HepG2 (cell line): ENCODE measurements around the gene PTH1R. TPM values are rescaled to one million over a fixed set of nuclear protein-coding genes. Genes with fewer than 3 reads are reported as not detected.

Experiments used
- ATAC-seq: fragments of 200-7000 bp; cut with Tn5 transposase; 3 replicates; pipeline ENCODE4 v1.9.1; 2020; ENCODE audit warnings: mild to moderate bottlenecking, moderate library complexity
- BruUV-seq: library from RNA; stranded (reverse); fragments of 400-500 nt; replicated peaks from 2 replicates; lab custom pipeline; 2021; lab: Mats Ljungman, UMichigan
- CTCF ChIA-PET: fragments of 300-600 bp; formaldehyde crosslinking; extraction: SDS; loops from one replicate; lab custom pipeline; 2021; ENCODE audit warnings: low total read pairs, inconsistent platforms, low intra/inter-chr PET ratio; lab: Yijun Ruan, JAX
- POLR2A ChIA-PET: fragments of 350-600 bp; sonication (Branson Sonifier 250); formaldehyde crosslinking; loops from one replicate; lab custom pipeline; 2020; ENCODE audit warnings: antibody characterized with exemption, inconsistent platforms; lab: Yijun Ruan, JAX
- DNase-seq: peaks from one replicate; pipeline ENCODE4 v3.0.0-alpha.2; 2015; ENCODE audit warnings: low spot score
- FAIRE-seq: peaks from 3 replicates; lab custom pipeline; 2011; peaks lifted over from hg19 to GRCh38; lab: Jason Lieb, UNC
- H2AFZ ChIP-seq: one replicate; pipeline ENCODE4 v1.6.1; 2011; ENCODE audit warnings: low read length, inconsistent platforms
- H3K27ac ChIP-seq: fragments of 300-600 bp; 3 replicates; pipeline ENCODE4 v1.8.0; 2011; ENCODE audit warnings: mixed run types, mild to moderate bottlenecking, mixed read lengths, low read length, inconsistent platforms; ENCODE audit not compliant: insufficient read depth; ENCODE audit errors: extremely low read length
- H3K27me3 ChIP-seq, 2 experiments: fragments of 200-600 bp in 1 of 2; 2 replicates in 1 of 2; 3 replicates in 1 of 2; pipeline versions ENCODE4 v1.6.0 to v1.8.0; 2011; ENCODE audit warnings: low read length in 2 of 2, mild to moderate bottlenecking in 2 of 2, moderate library complexity in 2 of 2, inconsistent platforms in 1 of 2; ENCODE audit not compliant: insufficient read depth in 2 of 2, control insufficient read depth in 1 of 2
- H3K36me3 ChIP-seq, 2 experiments: fragments of 200-600 bp in 1 of 2; replicated peaks in 1 of 2; 2 replicates in 1 of 2; 3 replicates in 1 of 2; pipeline versions ENCODE4 v1.5.1 to v1.8.0; 2011; ENCODE audit warnings: low read length in 2 of 2, inconsistent platforms in 1 of 2; ENCODE audit not compliant: insufficient read depth in 2 of 2, control insufficient read depth in 1 of 2
- H3K4me1 ChIP-seq: 2 replicates; pipeline ENCODE4 v1.5.1; 2012; ENCODE audit warnings: low read length, inconsistent platforms; ENCODE audit not compliant: insufficient read depth
- H3K4me2 ChIP-seq: 2 replicates; pipeline ENCODE4 v1.6.0; 2011; ENCODE audit warnings: low read depth, low read length, inconsistent platforms
- H3K4me3 ChIP-seq, 3 experiments: fragments of 200-600 bp in 1 of 3; sonication (generic), shearing (Covaris generic) in 1 of 3; replicated peaks in 1 of 3; 2 replicates each; pipeline ENCODE4 v1.5.1; 2011 to 2016; ENCODE audit warnings: low read length in 3 of 3, inconsistent platforms in 2 of 3, low read depth in 2 of 3, mild to moderate bottlenecking in 2 of 3, control low read depth in 1 of 3, mixed read lengths in 1 of 3; ENCODE audit not compliant: insufficient read depth in 1 of 3
- H3K79me2 ChIP-seq: one replicate; pipeline ENCODE4 v1.6.1; 2011; ENCODE audit warnings: low read length, inconsistent platforms; ENCODE audit not compliant: insufficient read depth
- H3K9ac ChIP-seq: 2 replicates; pipeline ENCODE4 v1.6.0; 2011; ENCODE audit warnings: mild to moderate bottlenecking, low read depth, low read length, inconsistent platforms; ENCODE audit not compliant: insufficient read depth
- H3K9me3 ChIP-seq: 2 replicates; pipeline ENCODE4 v1.5.1; 2012; ENCODE audit warnings: mild to moderate bottlenecking, low read length
- H4K20me1 ChIP-seq: 2 replicates; pipeline ENCODE4 v1.6.0; 2011; ENCODE audit warnings: inconsistent platforms, mild to moderate bottlenecking, low read length, moderate library complexity; ENCODE audit not compliant: insufficient read depth
- CCDC6 ChIP-seq: sonication (generic); formaldehyde crosslinking; IDR thresholded peaks from 2 replicates; pipeline ENCODE4 v1.8.1; 2022; ENCODE audit warnings: mild to moderate bottlenecking, missing genetic modification reagents, moderate library complexity
- MEF2D ChIP-seq: sonication (generic); formaldehyde crosslinking; IDR thresholded peaks from 2 replicates; pipeline ENCODE4 v1.5.1; 2020; ENCODE audit warnings: mild to moderate bottlenecking, missing genetic modification reagents
- NR2F6 ChIP-seq, 2 experiments: IDR thresholded peaks; 2 replicates each; pipeline ENCODE4 v1.6.1; 2016; ENCODE audit warnings: antibody characterized with exemption in 1 of 2, mild to moderate bottlenecking in 1 of 2
- RARA ChIP-seq: IDR thresholded peaks from 2 replicates; pipeline ENCODE4 v1.6.1; 2016; ENCODE audit warnings: missing genetic modification reagents, missing compliant biosample characterization
- WGBS: methylation state at CpG from one replicate; pipeline ENCODE4 v1.1.6; 2017; ENCODE audit warnings: low lambda C conversion rate; 5-methylcytosine and 5-hydroxymethylcytosine counted together
- in situ Hi-C: cut with HindIII; loops from 2 replicates; pipeline ENCODE4 v1.10.0; 2017; ENCODE audit warnings: low pct_unique_long_range_greater_than_20kb; ENCODE audit not compliant: extremely low pct_ligation_motif_present
- intact Hi-C: fragments of 100-400 bp; cut with micrococcal nuclease; formaldehyde crosslinking; loops from one replicate; pipeline ENCODE4 v1.10.0; 2022; ENCODE audit not compliant: unreplicated experiment
- polyA plus RNA-seq, 8 experiments: library from polyadenylated mRNA; depleted of rRNA in 3 of 8; stranded (reverse) in 7 of 8; unstranded in 1 of 8; fragments of >200 nt; fragmentation: Illumina TruSeq in 4 of 8; extraction: Trizol in 4 of 8; gene quantifications; 2 replicates each; pipeline versions ENCODE4 v1.2.1 to v1.2.3, GENCODE V29; 2011 to 2016; ENCODE audit warnings: low read depth in 4 of 8, missing spikeins in 1 of 8, mixed read lengths in 1 of 8; ENCODE audit not compliant: insufficient read depth in 1 of 8
- total RNA-seq, 5 experiments: library from RNA; depleted of rRNA; stranded (reverse); fragments of >200 nt; fragmentation: Illumina TruSeq; extraction: Trizol; gene quantifications; 2 replicates each; pipeline ENCODE4 v1.2.3, GENCODE V29; 2016; ENCODE audit warnings: low read depth in 1 of 5
- TF ChIP-seq, protein P1 (sequence below): sonication (generic); formaldehyde crosslinking; IDR thresholded peaks from 2 replicates; pipeline ENCODE4 v1.4.0; 2020; ENCODE audit warnings: missing genetic modification reagents, borderline replicate concordance
- TF ChIP-seq, protein P2 (sequence below): sonication (generic); formaldehyde crosslinking; IDR thresholded peaks from 2 replicates; pipeline ENCODE4 v1.4.0; 2020; ENCODE audit warnings: missing genetic modification reagents

PTH1R gene
- total and polyA plus RNA-seq, 2 of the 13 experiments (the other 11 are each of a cell fraction or from before 2014, with no cell fraction given) = not detected

DNA sequence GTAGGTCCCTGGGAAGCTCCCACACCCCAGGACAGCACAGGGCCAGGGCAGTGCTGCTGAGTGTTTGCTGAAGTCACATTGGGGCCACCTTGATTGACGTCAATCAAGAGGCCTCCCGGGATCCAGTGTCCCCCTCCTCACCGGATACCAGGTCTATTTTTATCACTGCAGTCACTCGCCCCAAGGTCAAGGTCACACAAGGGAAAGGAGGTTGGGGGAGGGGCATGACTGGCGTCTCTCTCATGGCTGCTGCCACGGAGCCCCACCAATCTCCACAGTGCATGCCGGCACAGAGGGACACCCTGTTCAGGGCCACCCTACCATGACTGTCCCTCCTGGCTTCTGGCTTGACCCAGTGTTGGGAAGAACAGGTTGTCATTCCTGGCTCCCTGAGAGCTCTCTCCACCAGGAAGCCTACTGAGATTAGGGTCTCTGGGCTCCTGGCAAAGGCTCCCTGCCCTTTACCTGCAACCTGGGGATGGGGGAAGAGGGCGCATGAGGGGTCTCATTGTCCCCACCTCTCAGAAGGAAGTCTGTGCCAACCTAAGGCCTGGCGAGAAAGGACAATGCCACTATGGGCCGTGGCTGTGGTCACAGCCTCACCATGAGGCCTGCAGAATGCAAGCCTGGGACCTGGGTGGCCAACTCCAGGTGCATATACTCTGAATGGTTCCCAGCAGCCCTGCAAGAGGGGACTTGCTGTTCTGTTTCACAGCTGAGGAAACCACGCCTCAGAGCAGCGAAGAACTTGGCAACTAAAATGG is 15.7 kb upstream of the PTH1R start:
- intact Hi-C loops = loop anchor here (2.0 kb wide), 1 partner anchor 31 kb away; no protein-coding TSS in a partner anchor
- H4K20me1 ChIP-seq = no peaks in the 10 kb centered on the region
- ChIA-PET CTCF (no interaction called here), POLR2A (no interaction called here)
- no peak for FAIRE-seq
- no peak overlapping the region for H2AFZ ChIP-seq
- peaks cover 27% of the 10 kb centered on the region for H3K4me1 ChIP-seq
- no peaks in the 10 kb centered on the region for H3K9me3 ChIP-seq
- TF ChIP-seq, protein P1, sequence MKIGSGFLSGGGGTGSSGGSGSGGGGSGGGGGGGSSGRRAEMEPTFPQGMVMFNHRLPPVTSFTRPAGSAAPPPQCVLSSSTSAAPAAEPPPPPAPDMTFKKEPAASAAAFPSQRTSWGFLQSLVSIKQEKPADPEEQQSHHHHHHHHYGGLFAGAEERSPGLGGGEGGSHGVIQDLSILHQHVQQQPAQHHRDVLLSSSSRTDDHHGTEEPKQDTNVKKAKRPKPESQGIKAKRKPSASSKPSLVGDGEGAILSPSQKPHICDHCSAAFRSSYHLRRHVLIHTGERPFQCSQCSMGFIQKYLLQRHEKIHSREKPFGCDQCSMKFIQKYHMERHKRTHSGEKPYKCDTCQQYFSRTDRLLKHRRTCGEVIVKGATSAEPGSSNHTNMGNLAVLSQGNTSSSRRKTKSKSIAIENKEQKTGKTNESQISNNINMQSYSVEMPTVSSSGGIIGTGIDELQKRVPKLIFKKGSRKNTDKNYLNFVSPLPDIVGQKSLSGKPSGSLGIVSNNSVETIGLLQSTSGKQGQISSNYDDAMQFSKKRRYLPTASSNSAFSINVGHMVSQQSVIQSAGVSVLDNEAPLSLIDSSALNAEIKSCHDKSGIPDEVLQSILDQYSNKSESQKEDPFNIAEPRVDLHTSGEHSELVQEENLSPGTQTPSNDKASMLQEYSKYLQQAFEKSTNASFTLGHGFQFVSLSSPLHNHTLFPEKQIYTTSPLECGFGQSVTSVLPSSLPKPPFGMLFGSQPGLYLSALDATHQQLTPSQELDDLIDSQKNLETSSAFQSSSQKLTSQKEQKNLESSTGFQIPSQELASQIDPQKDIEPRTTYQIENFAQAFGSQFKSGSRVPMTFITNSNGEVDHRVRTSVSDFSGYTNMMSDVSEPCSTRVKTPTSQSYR (CRISPR knock-in tag) = peak; percentile 87
- TF ChIP-seq MEF2D (CRISPR knock-in tag) (peak; percentile 98), NR2F6 (IDR thresholded peaks at IDR 0.05) (0 out of 2 replicates have a peak, but pooled peaks have one; percentile 34), NR2F6 (CRISPR knock-in tag; IDR thresholded peaks at IDR 0.05) (peak; percentile 46; the same call in 1 of the 2 replicates), RARA (CRISPR knock-in tag) (peak; percentile 66), CCDC6 (CRISPR knock-in tag) (no peak)
- TF ChIP-seq, protein P2, sequence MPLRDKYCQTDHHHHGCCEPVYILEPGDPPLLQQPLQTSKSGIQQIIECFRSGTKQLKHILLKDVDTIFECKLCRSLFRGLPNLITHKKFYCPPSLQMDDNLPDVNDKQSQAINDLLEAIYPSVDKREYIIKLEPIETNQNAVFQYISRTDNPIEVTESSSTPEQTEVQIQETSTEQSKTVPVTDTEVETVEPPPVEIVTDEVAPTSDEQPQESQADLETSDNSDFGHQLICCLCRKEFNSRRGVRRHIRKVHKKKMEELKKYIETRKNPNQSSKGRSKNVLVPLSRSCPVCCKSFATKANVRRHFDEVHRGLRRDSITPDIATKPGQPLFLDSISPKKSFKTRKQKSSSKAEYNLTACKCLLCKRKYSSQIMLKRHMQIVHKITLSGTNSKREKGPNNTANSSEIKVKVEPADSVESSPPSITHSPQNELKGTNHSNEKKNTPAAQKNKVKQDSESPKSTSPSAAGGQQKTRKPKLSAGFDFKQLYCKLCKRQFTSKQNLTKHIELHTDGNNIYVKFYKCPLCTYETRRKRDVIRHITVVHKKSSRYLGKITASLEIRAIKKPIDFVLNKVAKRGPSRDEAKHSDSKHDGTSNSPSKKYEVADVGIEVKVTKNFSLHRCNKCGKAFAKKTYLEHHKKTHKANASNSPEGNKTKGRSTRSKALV (CRISPR knock-in tag) = no peak
- no peaks in the 10 kb centered on the region for H3K79me2 ChIP-seq
- 40% methylated on average over 9 of the region's 12 CpGs for WGBS
- DNase-seq = peak; percentile 18
- peaks cover 5 to 16% of the 10 kb centered on the region in 2 experiments; a peak in 3 of 5 replicates for H3K27me3 ChIP-seq
- in situ Hi-C loops = no loop called here
- no TSS peak for BruUV-seq
- peak; percentile 15; the same call in 2 of the 3 replicates for ATAC-seq
- no peak overlapping the region for H3K9ac ChIP-seq
- no peak overlapping the region for H3K27ac ChIP-seq
- no peak overlapping the region for H3K4me3 ChIP-seq
- no peaks in the 10 kb centered on the region for H3K36me3 ChIP-seq
- H3K4me2 ChIP-seq = peak overlapping the region; percentile 19; the same call in 1 of the 2 replicates
